Prostate gland (tissue), 2 donors: Measurements from ENCODE around the gene HDAC8. TPM values are rescaled to one million over a fixed set of nuclear protein-coding genes. Genes with fewer than 3 reads are reported as not detected.

ENCODE experiments used
- DNase-seq: peaks from one replicate; pipeline ENCODE4 v3.0.0-alpha.2; 2019; ENCODE audit warnings: low spot score
- H3K27ac ChIP-seq, 2 donors: fragments of 200-600 bp; sonication (generic); 2 replicates each; pipeline ENCODE4 v1.5.1; 2017 to 2019
- H3K27me3 ChIP-seq: fragments of 200-600 bp; sonication (generic); replicated peaks from 2 replicates; pipeline ENCODE4 v1.5.1; 2019; ENCODE audit not compliant: insufficient read depth
- H3K36me3 ChIP-seq, 2 donors: fragments of 200-600 bp; sonication (generic); 1 replicate in 1 of 2; 2 replicates in 1 of 2; pipeline versions ENCODE4 v1.5.1 to v1.8.1; 2017 to 2019
- H3K4me1 ChIP-seq: fragments of 200-600 bp; sonication (generic); replicated peaks from 2 replicates; pipeline ENCODE4 v1.5.1; 2019
- H3K4me3 ChIP-seq, 2 donors: fragments of 200-600 bp; sonication (generic); 2 replicates each; pipeline ENCODE4 v1.5.1; 2017 to 2019
- H3K9me3 ChIP-seq: fragments of 200-600 bp; sonication (generic); 2 replicates; pipeline ENCODE4 v1.5.1; 2017
- CTCF ChIP-seq, 4 experiments: fragments of 200-600 bp in 2 of 4; fragments of 450-650 bp in 2 of 4; sonication (generic) in 2 of 4; IDR thresholded peaks; 1 replicate in 3 of 4; 2 replicates in 1 of 4; pipeline ENCODE4 v1.5.1; 2016 to 2019; ENCODE audit warnings: antibody characterized with exemption in 4 of 4, mild to moderate bottlenecking in 2 of 4, moderate library complexity in 2 of 4
- POLR2A ChIP-seq: fragments of 450-650 bp; IDR thresholded peaks from one replicate; pipeline ENCODE4 v1.6.1; 2016; ENCODE audit warnings: antibody characterized with exemption, mild to moderate bottlenecking
- POLR2AphosphoS5 ChIP-seq: sonication (generic); formaldehyde crosslinking; IDR thresholded peaks from one replicate; pipeline ENCODE4 v1.6.1; 2017; ENCODE audit warnings: antibody characterized with exemption
- WGBS: methylation state at CpG from one replicate; pipeline ENCODE4 v1.1.5; 2018; 5-methylcytosine and 5-hydroxymethylcytosine counted together
- intact Hi-C: fragments of 100-400 bp; cut with DNase I; formaldehyde crosslinking; loops from one replicate; pipeline ENCODE4 v1.14.2; 2022
- total RNA-seq, 2 donors: library from RNA; depleted of rRNA; stranded (reverse); fragments of >200 nt; gene quantifications; one replicate each; pipeline ENCODE4 v1.1.0, GENCODE V29; 2016

Gene HDAC8
- total RNA-seq, 2 donors from 2014 or later, result 25.3 to 32.3 TPM

- no peaks in the 10 kb centered on the region for H3K27me3 ChIP-seq
- H3K36me3 ChIP-seq, result no peaks in the 10 kb centered on the region
- H3K27ac ChIP-seq, result no peak overlapping the region
- intact Hi-C loops, result no loop called here
- TF ChIP-seq POLR2A (no peak), CTCF (IDR thresholded peaks at IDR 0.05) (no peak), POLR2AphosphoS5 (no peak)
- H3K9me3 ChIP-seq, result no peaks in the 10 kb centered on the region
- H3K4me3 ChIP-seq, result no peak overlapping the region
- 96% methylated on average over 3 of the region's 3 CpGs for WGBS
- H3K4me1 ChIP-seq, result no peaks in the 10 kb centered on the region
- DNase-seq, result no peak
These were observed 102.0 kb downstream of the HDAC8 start for GRCh38 chrX:72470532-72471223.

DNA sequence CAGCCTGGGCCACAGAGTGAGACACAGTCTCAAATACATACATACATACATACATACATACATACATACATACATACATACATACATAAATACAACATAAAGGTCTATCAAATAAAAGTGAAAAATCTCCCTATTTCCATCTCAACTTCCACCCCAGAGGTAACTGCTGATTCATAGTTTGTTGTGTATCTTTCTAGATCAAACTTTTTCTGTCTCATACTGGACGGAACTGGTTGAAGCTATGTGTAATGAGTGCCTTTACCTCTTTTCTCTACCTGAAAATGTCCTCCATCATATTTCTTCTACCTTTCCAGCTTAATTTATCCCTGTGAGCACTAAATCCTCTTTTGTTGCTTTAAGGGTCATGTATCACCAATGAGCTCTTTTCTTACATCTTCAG, 102.5 kb downstream of the HDAC8 start:
- no peak overlapping the region for H3K4me3 ChIP-seq
- TF ChIP-seq POLR2AphosphoS5 (no peak), POLR2A (no peak), CTCF (IDR thresholded peaks at IDR 0.05) (no peak)
- no peaks in the 10 kb centered on the region for H3K36me3 ChIP-seq
- intact Hi-C loops, result no loop called here
- WGBS, result 100% methylated on average over 1 of the region's 1 CpG
- no peak for DNase-seq
- H3K4me1 ChIP-seq, result no peaks in the 10 kb centered on the region
- H3K27ac ChIP-seq, result no peak overlapping the region
- no peaks in the 10 kb centered on the region for H3K9me3 ChIP-seq
- H3K27me3 ChIP-seq, result no peaks in the 10 kb centered on the region

DNA sequence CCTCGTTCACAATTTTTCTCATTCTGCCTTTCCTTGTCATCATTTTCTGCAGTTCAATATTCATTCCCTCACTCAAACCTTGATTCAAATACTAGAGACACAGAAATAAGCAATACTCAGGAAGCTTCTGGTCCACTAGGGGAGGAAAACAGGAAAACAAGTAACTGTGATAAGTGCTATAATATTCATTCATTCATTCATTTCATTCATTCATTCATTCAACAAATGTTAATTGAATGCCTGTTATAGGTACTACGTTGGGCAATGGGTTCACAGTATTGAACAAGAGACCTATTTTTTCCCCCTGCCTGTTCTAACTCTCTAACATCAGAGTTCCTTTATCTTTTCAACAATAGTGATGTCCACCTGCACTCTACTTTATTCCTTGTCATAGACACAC, 104.0 kb downstream of the HDAC8 start:
- Histone ChIP-seq H3K36me3 (no peaks in the 10 kb centered on the region), H3K27ac (no peak overlapping the region), H3K27me3 (no peaks in the 10 kb centered on the region), H3K4me3 (no peak overlapping the region), H3K4me1 (no peaks in the 10 kb centered on the region), H3K9me3 (no peaks in the 10 kb centered on the region)
- TF ChIP-seq CTCF (IDR thresholded peaks at IDR 0.05) (no peak), POLR2A (no peak), POLR2AphosphoS5 (no peak)
- DNase-seq, result no peak
- 89% methylated on average over 2 of the region's 2 CpGs for WGBS
- intact Hi-C loops, result no loop called here

DNA sequence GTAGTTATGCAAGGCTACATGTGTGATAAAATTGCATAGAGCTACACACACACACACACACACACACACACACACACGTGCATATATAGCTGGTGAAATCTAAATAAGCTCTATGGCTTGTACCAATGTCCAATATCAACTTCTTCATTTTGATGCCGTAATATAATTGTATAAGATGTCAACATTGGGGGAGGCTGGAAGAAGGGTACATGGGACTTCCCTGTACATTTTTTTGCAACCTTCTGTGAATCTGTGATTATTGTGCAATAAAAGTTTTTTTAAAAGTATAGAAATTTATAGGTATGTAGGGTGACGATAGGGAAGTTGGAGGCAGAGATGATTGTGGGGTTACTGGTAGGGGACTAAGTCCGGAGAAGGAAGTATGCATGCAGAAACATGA, 105.5 kb downstream of the HDAC8 start:
- TF ChIP-seq POLR2AphosphoS5 (no peak), CTCF (IDR thresholded peaks at IDR 0.05) (no peak), POLR2A (no peak)
- intact Hi-C loops, result no loop called here
- Histone ChIP-seq H3K4me3 (no peak overlapping the region), H3K27ac (no peak overlapping the region), H3K36me3 (no peaks in the 10 kb centered on the region), H3K4me1 (no peaks in the 10 kb centered on the region), H3K9me3 (no peaks in the 10 kb centered on the region), H3K27me3 (no peaks in the 10 kb centered on the region)
- WGBS, result 91% methylated on average over 3 of the region's 4 CpGs
- no peak for DNase-seq

DNA sequence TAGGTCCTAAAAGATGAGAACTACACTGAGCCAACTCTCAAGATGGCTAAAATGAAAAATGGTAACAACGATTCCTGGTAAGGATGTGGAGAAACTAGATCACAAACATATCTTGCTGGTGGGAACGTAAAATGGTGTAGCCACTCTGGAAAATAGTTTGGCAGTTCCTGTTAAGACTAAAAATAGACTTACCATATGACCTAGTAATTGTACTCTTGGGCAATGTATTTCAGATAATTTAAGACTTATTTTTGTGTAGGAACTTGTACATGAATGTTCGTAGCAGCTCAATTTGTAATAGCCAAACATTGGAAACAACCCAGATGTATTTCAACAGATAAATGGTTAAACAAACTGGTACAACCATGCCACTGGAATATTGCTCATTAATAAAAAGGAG, 106.2 kb downstream of the HDAC8 start:
- H3K27me3 ChIP-seq, result no peaks in the 10 kb centered on the region
- intact Hi-C loops, result no loop called here
- no peaks in the 10 kb centered on the region for H3K36me3 ChIP-seq
- TF ChIP-seq CTCF (IDR thresholded peaks at IDR 0.05), result no peak
- TF ChIP-seq POLR2AphosphoS5, result no peak
- TF ChIP-seq POLR2A, result no peak
- H3K27ac ChIP-seq, result no peak overlapping the region
- no peaks in the 10 kb centered on the region for H3K4me1 ChIP-seq
- no peaks in the 10 kb centered on the region for H3K9me3 ChIP-seq
- H3K4me3 ChIP-seq, result no peak overlapping the region
- DNase-seq, result no peak
- WGBS, result 73% methylated on average over 3 of the region's 3 CpGs
